ENCODE data around the gene PAEP.

DNA sequence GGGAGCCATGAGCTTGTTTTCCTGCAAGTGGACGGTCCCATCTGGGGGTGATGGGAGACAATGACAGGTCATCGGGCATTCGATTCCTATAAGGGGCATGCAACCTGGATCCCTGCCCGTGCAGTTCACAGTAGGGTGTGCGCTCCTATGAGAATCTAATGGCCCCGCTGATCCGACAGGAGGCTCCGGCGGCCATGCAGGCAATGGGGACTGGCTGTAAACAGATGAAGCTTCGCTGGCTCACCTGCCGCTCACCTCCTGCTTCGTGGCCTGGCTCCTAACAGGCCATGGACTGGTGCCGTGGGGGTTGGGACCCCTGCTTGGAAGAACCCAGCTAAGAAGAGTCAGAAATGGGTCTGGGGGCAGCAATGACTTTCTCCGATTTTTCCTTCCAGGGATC is 21.0 kb downstream of the PAEP start:
- TF ChIP-seq SP1 (IDR thresholded peaks at IDR 0.05) (no peak), ZNF384 (IDR thresholded peaks at IDR 0.05) (no peak), PKNOX1 (IDR thresholded peaks at IDR 0.05) (no peak), TARDBP (IDR thresholded peaks at IDR 0.05) (no peak)

Data from HEK293T (cell line).